CD14-positive monocyte (primary cell): ENCODE measurements around the gene HMCN1. TPM values are rescaled to one million over a fixed set of nuclear protein-coding genes. Genes with fewer than 3 reads are reported as not detected.

Experiments
- DNase-seq, 3 donors: peaks; one replicate each; pipeline ENCODE4 v3.0.0-alpha.2; 2011 to 2022
- H2AFZ ChIP-seq: 2 replicates; pipeline ENCODE4 v1.6.0; 2012; ENCODE audit warnings: mild to moderate bottlenecking, low read depth, low read length, inconsistent platforms; ENCODE audit not compliant: insufficient read depth, poor library complexity, severe bottlenecking
- H3K27ac ChIP-seq, 2 donors: 1 replicate in 1 of 2; 2 replicates in 1 of 2; pipeline ENCODE4 v1.5.1; 2012 to 2013; ENCODE audit warnings: low read length in 2 of 2, control low read depth in 1 of 2, inconsistent platforms in 1 of 2, low read depth in 1 of 2, mild to moderate bottlenecking in 1 of 2
- H3K27me3 ChIP-seq, 2 donors: one replicate each; pipeline versions ENCODE4 v1.6.0 to v1.6.1; 2011 to 2013; ENCODE audit warnings: low read length in 2 of 2; ENCODE audit not compliant: control insufficient read depth in 2 of 2, insufficient read depth in 2 of 2
- H3K36me3 ChIP-seq, 2 donors: replicated peaks in 1 of 2; 1 replicate in 1 of 2; 2 replicates in 1 of 2; pipeline versions ENCODE4 v1.5.1 to v1.6.1; 2012 to 2013; ENCODE audit warnings: low read length in 2 of 2, control low read depth in 1 of 2, inconsistent platforms in 1 of 2, mild to moderate bottlenecking in 1 of 2; ENCODE audit not compliant: insufficient read depth in 2 of 2, control insufficient read depth in 1 of 2
- H3K4me1 ChIP-seq, 2 donors: 1 replicate in 1 of 2; 2 replicates in 1 of 2; pipeline versions ENCODE4 v1.5.1 to v1.6.1; 2012 to 2013; ENCODE audit warnings: low read length in 2 of 2, control low read depth in 1 of 2, inconsistent platforms in 1 of 2, mild to moderate bottlenecking in 1 of 2, moderate library complexity in 1 of 2; ENCODE audit not compliant: insufficient read depth in 2 of 2, control insufficient read depth in 1 of 2
- H3K4me2 ChIP-seq: replicated peaks from 2 replicates; pipeline ENCODE3; 2012; ENCODE audit warnings: low read length, moderate library complexity, mild to moderate bottlenecking; ENCODE audit not compliant: poor library complexity, severe bottlenecking; ENCODE audit errors: extremely low read depth
- H3K4me3 ChIP-seq, 3 experiments: fragments of 200-600 bp in 1 of 3; sonication (generic) in 1 of 3; replicated peaks in 1 of 3; 1 replicate in 2 of 3; 2 replicates in 1 of 3; pipeline ENCODE4 v1.5.1; 2011 to 2013; ENCODE audit warnings: low read length in 3 of 3, mild to moderate bottlenecking in 3 of 3, control low read depth in 2 of 3, low read depth in 2 of 3, inconsistent platforms in 1 of 3, moderate library complexity in 1 of 3
- H3K79me2 ChIP-seq: 2 replicates; pipeline ENCODE4 v1.6.0; 2012; ENCODE audit warnings: mild to moderate bottlenecking, control low read depth, inconsistent platforms, low read length, moderate library complexity; ENCODE audit not compliant: insufficient read depth
- H3K9ac ChIP-seq: 2 replicates; pipeline ENCODE4 v1.6.0; 2017; ENCODE audit warnings: low read length, mild to moderate bottlenecking; ENCODE audit not compliant: insufficient read depth, poor library complexity, severe bottlenecking
- H3K9me3 ChIP-seq, 2 donors: replicated peaks in 1 of 2; 1 replicate in 1 of 2; 2 replicates in 1 of 2; pipeline versions ENCODE4 v1.5.1 to v1.6.1; 2012 to 2013; ENCODE audit warnings: low read length in 2 of 2, control low read depth in 1 of 2; ENCODE audit not compliant: control insufficient read depth in 1 of 2, insufficient read depth in 1 of 2
- H4K20me1 ChIP-seq: 2 replicates; pipeline ENCODE4 v1.6.0; 2012; ENCODE audit warnings: mild to moderate bottlenecking, low read length, control low read depth, moderate library complexity; ENCODE audit not compliant: insufficient read depth
- H3K27ac Mint-ChIP-seq, 7 donors: one replicate each; pipeline ENCODE4 v1.8.0; 2020; ENCODE audit warnings: mild to moderate bottlenecking in 7 of 7, mixed read lengths in 7 of 7, moderate library complexity in 6 of 7, inconsistent platforms in 2 of 7
- H3K27me3 Mint-ChIP-seq, 3 donors: one replicate each; pipeline ENCODE4 v1.8.0; 2021 to 2022; ENCODE audit warnings: low read depth in 3 of 3, mild to moderate bottlenecking in 3 of 3, mixed read lengths in 3 of 3, moderate library complexity in 3 of 3, inconsistent platforms in 1 of 3
- H3K36me3 Mint-ChIP-seq, 2 donors: one replicate each; pipeline ENCODE4 v1.8.0; 2020; ENCODE audit warnings: mixed read lengths in 2 of 2, inconsistent platforms in 1 of 2, mild to moderate bottlenecking in 1 of 2
- H3K4me1 Mint-ChIP-seq: one replicate; pipeline ENCODE4 v1.8.0; 2020; ENCODE audit warnings: mild to moderate bottlenecking, mixed read lengths
- H3K4me3 Mint-ChIP-seq, 2 donors: one replicate each; pipeline ENCODE4 v1.8.0; 2020; ENCODE audit warnings: mild to moderate bottlenecking in 2 of 2, mixed read lengths in 2 of 2, moderate library complexity in 1 of 2
- H3K9me3 Mint-ChIP-seq, 7 donors: one replicate each; pipeline ENCODE4 v1.8.0; 2020 to 2022; ENCODE audit warnings: mixed read lengths in 7 of 7, mild to moderate bottlenecking in 6 of 7, moderate library complexity in 6 of 7, inconsistent platforms in 2 of 7
- CTCF ChIP-seq: fragments of 200-600 bp; IDR thresholded peaks from one replicate; pipeline ENCODE4 v1.8.0; 2022; ENCODE audit warnings: antibody characterized with exemption, mild to moderate bottlenecking
- WGBS: methylation state at CpG from one replicate; pipeline ENCODE4 v1.1.5; 2013; ENCODE audit warnings: missing lambda C conversion rate; ENCODE audit not compliant: insufficient coverage; 5-methylcytosine and 5-hydroxymethylcytosine counted together
- intact Hi-C, 2 donors: fragments of 100-400 bp; cut with micrococcal nuclease; formaldehyde crosslinking; loops; one replicate each; pipeline versions ENCODE4 v1.15.0 to v1.15.1; 2023
- polyA plus RNA-seq, 3 donors: library from polyadenylated mRNA; depleted of rRNA in 1 of 3; unstranded in 2 of 3; stranded (reverse) in 1 of 3; fragments of 300-500 nt in 2 of 3; fragments of >200 nt in 1 of 3; fragmentation: Illumina TruSeq in 2 of 3; gene quantifications; 1 replicate in 2 of 3; 2 replicates in 1 of 3; pipeline ENCODE4 v1.2.3, GENCODE V29; 2012 to 2021

Gene HMCN1
- polyA plus RNA-seq, 3 donors = not detected

- no peaks in the 10 kb centered on the region for H3K9me3 ChIP-seq
- TF ChIP-seq CTCF = no peak
- H3K4me2 ChIP-seq = no peak overlapping the region
- no peaks in the 10 kb centered on the region for H3K79me2 ChIP-seq
- Mint-ChIP-seq H3K27me3 (peaks cover 1 to 2% (median 2%) of the 10 kb centered on the region in 3 donors), H3K27ac (no peak overlapping the region), H3K36me3 (no peaks in the 10 kb centered on the region), H3K4me1 (no peaks in the 10 kb centered on the region), H3K9me3 (peaks cover 0 to 2% (median 0%) of the 10 kb centered on the region in 7 donors), H3K4me3 (no peak overlapping the region)
- H3K4me3 ChIP-seq = no peak overlapping the region
- intact Hi-C loops = no loop called here
- no CpG with 5 or more reads among the region's 4 CpGs for WGBS
- no peaks in the 10 kb centered on the region for H4K20me1 ChIP-seq
- H3K36me3 ChIP-seq = no peaks in the 10 kb centered on the region
- no peaks in the 10 kb centered on the region for H3K4me1 ChIP-seq
- no peak overlapping the region for H3K27ac ChIP-seq
- H2AFZ ChIP-seq = no peak overlapping the region
- H3K9ac ChIP-seq = no peak overlapping the region
- no peaks in the 10 kb centered on the region for H3K27me3 ChIP-seq
- no peak for DNase-seq
These were observed 250.1 kb downstream of the HMCN1 start for GRCh38 chr1:185984113-185984836.

- Histone ChIP-seq H3K4me3 (no peak overlapping the region), H3K9me3 (no peaks in the 10 kb centered on the region), H4K20me1 (no peaks in the 10 kb centered on the region), H3K36me3 (no peaks in the 10 kb centered on the region), H3K4me2 (no peak overlapping the region), H3K79me2 (no peaks in the 10 kb centered on the region), H3K9ac (no peak overlapping the region), H2AFZ (no peak overlapping the region), H3K27ac (no peak overlapping the region), H3K4me1 (no peaks in the 10 kb centered on the region), H3K27me3 (no peaks in the 10 kb centered on the region)
- Mint-ChIP-seq H3K27me3 (peaks cover 1 to 2% (median 2%) of the 10 kb centered on the region in 3 donors), H3K9me3 (no peaks in the 10 kb centered on the region), H3K4me3 (no peak overlapping the region), H3K4me1 (no peaks in the 10 kb centered on the region), H3K36me3 (no peaks in the 10 kb centered on the region), H3K27ac (no peak overlapping the region)
- 44% methylated on average over 4 of the region's 7 CpGs for WGBS
- TF ChIP-seq CTCF = no peak
- intact Hi-C loops = no loop called here
- no peak for DNase-seq
These were observed 253.6 kb downstream of the HMCN1 start for GRCh38 chr1:185987611-185988321.
